Tibial artery (tissue), 4 donors: ENCODE results near the gene TBATA.

Experiments used
- DNase-seq, 2 donors: peaks; one replicate each; pipeline ENCODE4 v3.0.0-alpha.2; 2019
- H3K27ac ChIP-seq, 2 donors: fragments of 200-600 bp; sonication (generic) in 1 of 2; 1 replicate in 1 of 2; 2 replicates in 1 of 2; pipeline ENCODE4 v1.5.1; 2018 to 2019; ENCODE audit warnings: mild to moderate bottlenecking in 1 of 2
- H3K27me3 ChIP-seq, 2 donors: fragments of 200-600 bp; sonication (generic) in 1 of 2; one replicate each; pipeline versions ENCODE4 v1.5.1 to v1.6.0; 2016 to 2019
- H3K36me3 ChIP-seq, 3 donors: fragments of 200-600 bp; sonication (generic) in 2 of 3; one replicate each; pipeline ENCODE4 v1.5.1; 2016 to 2019; ENCODE audit warnings: mild to moderate bottlenecking in 2 of 3
- H3K4me1 ChIP-seq, 4 donors: fragments of 200-600 bp; sonication (generic) in 2 of 4; 1 replicate in 3 of 4; 2 replicates in 1 of 4; pipeline ENCODE4 v1.5.1; 2016 to 2019
- H3K4me3 ChIP-seq, 2 donors: fragments of 200-600 bp; sonication (generic) in 1 of 2; 1 replicate in 1 of 2; 2 replicates in 1 of 2; pipeline ENCODE4 v1.5.1; 2018 to 2019; ENCODE audit warnings: mild to moderate bottlenecking in 2 of 2
- H3K9me3 ChIP-seq, 3 donors: fragments of 200-600 bp; sonication (generic) in 1 of 3; one replicate each; pipeline ENCODE4 v1.5.1; 2016 to 2019
- CTCF ChIP-seq, 2 experiments: fragments of 200-600 bp in 1 of 2; fragments of 450-650 bp in 1 of 2; IDR thresholded peaks; one replicate each; pipeline ENCODE4 v1.5.1; 2017 to 2019; ENCODE audit warnings: antibody characterized with exemption in 2 of 2, mild to moderate bottlenecking in 1 of 2, moderate library complexity in 1 of 2
- intact Hi-C: fragments of 100-400 bp; cut with DNase I; formaldehyde crosslinking; loops from one replicate; pipeline ENCODE4 v1.15.0; 2023; ENCODE audit warnings: low total_unique reads

The TBATA gene

GRCh38 chr10:70785190-70785589 is at the start of gene TBATA:
Gene TBATA, minus strand, starts transcription at chr10:70785377. Its CDS starts 1,998 bp downstream, at chr10:70783379.
- Histone ChIP-seq H3K27ac (no peak within 1 kb of the TSS), H3K4me3 (no peak within 1 kb of the TSS), H3K9me3 (no peaks in the 10 kb centered on the region), H3K36me3 (no peaks in the 10 kb centered on the region), H3K27me3 (no peaks in the 10 kb centered on the region), H3K4me1 (no peaks in the 10 kb centered on the region)
- intact Hi-C loops, result no loop called here
- DNase-seq, result no peak
- no peak for TF ChIP-seq CTCF (IDR thresholded peaks at IDR 0.05)

GRCh38 chr10:70834441-70835151 is 49.4 kb upstream of the TBATA start:
- no peak for DNase-seq
- TF ChIP-seq CTCF (IDR thresholded peaks at IDR 0.05), result no peak
- Histone ChIP-seq H3K36me3 (peaks cover 0 to 4% (median 0%) of the 10 kb centered on the region in 3 donors), H3K4me3 (no peak overlapping the region), H3K27me3 (no peaks in the 10 kb centered on the region), H3K4me1 (peaks cover 0 to 45% (median 8%) of the 10 kb centered on the region in 4 donors), H3K9me3 (no peaks in the 10 kb centered on the region), H3K27ac (no peak overlapping the region)
- intact Hi-C loops, result no loop called here

GRCh38 chr10:70834021-70834420 is 48.8 kb upstream of the TBATA start:
- H3K27me3 ChIP-seq, result no peaks in the 10 kb centered on the region
- H3K36me3 ChIP-seq, result peaks cover 0 to 4% (median 0%) of the 10 kb centered on the region in 3 donors
- TF ChIP-seq CTCF (IDR thresholded peaks at IDR 0.05), result no peak
- H3K4me1 ChIP-seq, result peaks cover 0 to 45% (median 8%) of the 10 kb centered on the region in 4 donors
- H3K9me3 ChIP-seq, result no peaks in the 10 kb centered on the region
- intact Hi-C loops, result no loop called here
- no peak for DNase-seq
- no peak overlapping the region for H3K4me3 ChIP-seq
- no peak overlapping the region for H3K27ac ChIP-seq

GRCh38 chr10:70833601-70834000 is 48.4 kb upstream of the TBATA start:
- Histone ChIP-seq H3K4me3 (no peak overlapping the region), H3K36me3 (peaks cover 0 to 4% (median 0%) of the 10 kb centered on the region in 3 donors), H3K9me3 (no peaks in the 10 kb centered on the region), H3K27me3 (no peaks in the 10 kb centered on the region), H3K27ac (peak overlapping the region in 1 of 2 donors; percentile 18), H3K4me1 (peaks cover 0 to 45% (median 8%) of the 10 kb centered on the region in 4 donors)
- intact Hi-C loops, result no loop called here
- no peak for DNase-seq
- no peak for TF ChIP-seq CTCF (IDR thresholded peaks at IDR 0.05)

GRCh38 chr10:70832852-70833528 is 47.8 kb upstream of the TBATA start:
- Histone ChIP-seq H3K27ac (peak overlapping the region in 1 of 2 donors; percentile 18), H3K4me1 (peaks cover 0 to 45% (median 8%) of the 10 kb centered on the region in 4 donors)
- no peak for TF ChIP-seq CTCF (IDR thresholded peaks at IDR 0.05)

More at GRCh38 chr10:70832852-70833528, 47.8 kb upstream of the TBATA start:
- DNase-seq, result no peak
- no peak overlapping the region for H3K4me3 ChIP-seq
- H3K27me3 ChIP-seq, result no peaks in the 10 kb centered on the region
- intact Hi-C loops, result no loop called here
- H3K9me3 ChIP-seq, result no peaks in the 10 kb centered on the region
- H3K36me3 ChIP-seq, result peaks cover 0 to 4% (median 0%) of the 10 kb centered on the region in 3 donors
